CD4-positive, CD25-positive, alpha-beta regulatory T cell (primary cell): ENCODE measurements around the gene HLA-DMA. TPM values are rescaled to one million over a fixed set of nuclear protein-coding genes. Genes with fewer than 3 reads are reported as not detected.
A peak's percentile ranks its signal among the peaks of the same experiment; 100 is the strongest.

Source experiments
- ATAC-seq, 2 donors: fragments of 150-1000 bp; cut with Tn5 transposase; one replicate each; pipeline ENCODE4 v1.10.0; 2021; ENCODE audit warnings: low read depth in 2 of 2, moderate number of reproducible peaks in 2 of 2, moderate library complexity in 1 of 2
- DNase-seq, 3 donors: peaks; one replicate each; pipeline versions ENCODE4 v3.0.0 to v3.0.0-alpha.2; 2012 to 2022; ENCODE audit warnings: mixed read lengths in 1 of 3
- H3K27ac ChIP-seq: one replicate; pipeline ENCODE4 v1.7.0; 2013; ENCODE audit warnings: mild to moderate bottlenecking, low read length; ENCODE audit not compliant: insufficient read depth, poor library complexity, severe bottlenecking
- H3K27me3 ChIP-seq: one replicate; pipeline ENCODE4 v1.7.0; 2013; ENCODE audit warnings: low read length; ENCODE audit not compliant: control insufficient read depth, insufficient read depth
- H3K36me3 ChIP-seq: one replicate; pipeline ENCODE4 v1.7.0; 2013; ENCODE audit warnings: mild to moderate bottlenecking, low read length, moderate library complexity; ENCODE audit not compliant: control insufficient read depth, insufficient read depth
- H3K4me1 ChIP-seq: 2 replicates; pipeline ENCODE4 v1.7.0; 2013; ENCODE audit warnings: mild to moderate bottlenecking, low read length; ENCODE audit not compliant: insufficient read depth, control insufficient read depth, poor library complexity, severe bottlenecking
- H3K4me3 ChIP-seq: one replicate; pipeline ENCODE4 v1.7.0; 2013; ENCODE audit warnings: low read depth, mild to moderate bottlenecking, low read length, moderate library complexity
- H3K9me3 ChIP-seq, 2 experiments: 1 replicate in 1 of 2; 2 replicates in 1 of 2; pipeline ENCODE4 v1.7.0; 2013; ENCODE audit warnings: low read length in 2 of 2, mild to moderate bottlenecking in 1 of 2, moderate library complexity in 1 of 2; ENCODE audit not compliant: control insufficient read depth in 2 of 2
- H3K27ac Mint-ChIP-seq, 3 donors: one replicate each; pipeline ENCODE4 v1.8.0; 2020 to 2022; ENCODE audit warnings: mild to moderate bottlenecking in 3 of 3, mixed read lengths in 3 of 3, moderate library complexity in 2 of 3
- H3K27me3 Mint-ChIP-seq: one replicate; pipeline ENCODE4 v1.8.0; 2022; ENCODE audit warnings: mild to moderate bottlenecking, mixed read lengths
- H3K36me3 Mint-ChIP-seq: one replicate; pipeline ENCODE4 v1.8.0; 2020; ENCODE audit warnings: mixed read lengths
- H3K4me1 Mint-ChIP-seq, 4 donors: one replicate each; pipeline ENCODE4 v1.8.0; 2020 to 2022; ENCODE audit warnings: mixed read lengths in 4 of 4, mild to moderate bottlenecking in 1 of 4
- H3K4me3 Mint-ChIP-seq, 4 donors: one replicate each; pipeline ENCODE4 v1.8.0; 2020 to 2022; ENCODE audit warnings: mild to moderate bottlenecking in 4 of 4, mixed read lengths in 4 of 4, moderate library complexity in 3 of 4
- H3K9me3 Mint-ChIP-seq, 7 donors: one replicate each; pipeline ENCODE4 v1.8.0; 2020 to 2022; ENCODE audit warnings: mixed read lengths in 7 of 7, mild to moderate bottlenecking in 3 of 7, moderate library complexity in 2 of 7
- polyA plus RNA-seq, 4 donors: library from polyadenylated mRNA; unstranded; fragments of 300-500 nt; fragmentation: Illumina TruSeq; gene quantifications; one replicate each; pipeline ENCODE4 v1.2.3, GENCODE V29; 2021
- total RNA-seq: library from RNA; stranded (reverse); gene quantifications from one replicate; pipeline ENCODE4 v1.2.3, GENCODE V29; 2022

Gene HLA-DMA
- total and polyA plus RNA-seq, 5 donors from 2014 or later = 32.3 to 89.3 (median 56.5) TPM

DNA sequence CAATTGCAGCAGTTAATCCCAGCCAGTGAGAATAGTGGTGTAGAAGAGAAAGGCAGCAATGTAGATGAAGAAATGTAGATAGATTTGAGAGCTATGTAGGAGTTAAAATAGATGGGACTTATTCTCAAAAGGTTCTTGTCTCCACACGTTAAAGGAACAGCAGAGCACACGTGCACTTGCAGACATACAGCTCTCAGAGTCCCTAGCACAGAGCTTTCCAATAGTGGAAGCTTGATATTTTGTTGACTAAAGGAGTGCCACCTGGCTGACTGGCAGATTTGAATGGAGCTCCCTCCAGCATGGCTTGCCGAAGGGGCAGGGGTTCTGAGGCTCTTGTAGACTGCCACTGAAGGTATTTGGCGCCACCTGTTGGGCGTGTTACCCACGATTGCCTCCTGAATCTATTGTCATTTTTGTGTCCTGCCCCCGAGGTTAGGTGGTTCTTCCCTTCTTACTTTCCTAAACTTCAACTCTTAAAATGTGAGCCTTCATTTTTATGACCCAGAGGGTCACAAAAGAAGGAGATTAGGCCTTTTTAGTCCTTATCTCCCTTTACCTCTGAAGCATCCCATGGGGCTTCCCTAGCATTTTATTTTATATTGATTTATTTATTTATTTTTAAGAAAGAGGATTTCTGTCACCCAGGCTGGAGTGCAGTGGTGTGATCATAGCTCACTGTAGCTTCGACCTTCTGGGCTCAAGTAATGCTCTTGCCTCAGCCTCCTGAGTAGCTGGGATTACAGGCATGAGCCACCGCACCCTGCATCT, 31.9 kb upstream of the HLA-DMA start:
- Histone ChIP-seq H3K27me3 (no peaks in the 10 kb centered on the region), H3K9me3 (no peaks in the 10 kb centered on the region), H3K36me3 (peaks cover 21% of the 10 kb centered on the region), H3K4me3 (no peak overlapping the region), H3K4me1 (peaks cover 5% of the 10 kb centered on the region), H3K27ac (no peak overlapping the region)
- Mint-ChIP-seq H3K27me3 (peaks cover 6% of the 10 kb centered on the region), H3K4me3 (peak overlapping the region in 1 of 4 donors; percentile 5), H3K27ac (peak overlapping the region in 1 of 3 donors; percentile 90), H3K9me3 (no peaks in the 10 kb centered on the region), H3K36me3 (peaks cover 11% of the 10 kb centered on the region), H3K4me1 (peaks cover 6 to 33% (median 20%) of the 10 kb centered on the region in 4 donors)
- peak; percentile 79 to 91 (median 86) for DNase-seq
- peak; percentile 87 for ATAC-seq

DNA sequence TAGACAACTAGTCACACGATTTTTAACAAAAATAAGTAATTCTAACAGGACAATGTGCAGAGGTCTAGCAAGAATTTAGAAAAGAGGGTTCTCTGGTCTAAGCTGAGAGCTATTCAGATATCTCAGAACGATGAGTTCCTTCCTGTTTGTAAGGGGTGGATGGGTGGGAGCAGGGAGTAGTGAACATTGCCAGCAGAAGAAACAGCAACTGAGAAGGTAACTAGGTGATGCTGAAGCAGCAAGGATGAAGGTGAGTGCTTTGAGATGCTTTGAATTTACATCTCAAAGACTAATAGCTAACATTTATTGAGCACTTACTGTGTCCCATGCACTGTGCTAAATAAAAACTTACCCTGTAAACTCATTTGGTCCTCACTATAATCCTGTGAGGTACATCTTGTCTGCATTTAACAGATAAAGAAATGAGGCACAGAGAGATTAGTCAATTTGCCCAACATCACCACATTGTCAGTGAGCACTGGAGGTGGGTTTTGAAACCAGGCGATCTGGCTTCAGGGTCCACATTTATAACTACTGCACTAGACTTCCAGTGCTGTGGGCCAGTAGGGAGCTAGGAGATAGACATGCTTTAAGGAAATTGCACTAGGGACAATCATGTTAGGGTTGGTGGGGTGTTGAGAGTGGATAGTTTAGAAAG, 31.2 kb upstream of the HLA-DMA start:
- H3K27ac ChIP-seq = no peak overlapping the region
- Mint-ChIP-seq H3K9me3 (no peaks in the 10 kb centered on the region), H3K27ac (peak overlapping the region in 2 of 3 donors; percentile 56 to 90), H3K4me3 (no peak overlapping the region), H3K4me1 (peaks cover 6 to 33% (median 24%) of the 10 kb centered on the region in 4 donors), H3K27me3 (peaks cover 4% of the 10 kb centered on the region), H3K36me3 (peaks cover 14% of the 10 kb centered on the region)
- no peaks in the 10 kb centered on the region for H3K9me3 ChIP-seq
- no peak overlapping the region for H3K4me3 ChIP-seq
- DNase-seq (peak in 1 of 3 donors; percentile 25), ATAC-seq (peak in 1 of 2 donors; percentile 4)
- no peaks in the 10 kb centered on the region for H3K27me3 ChIP-seq
- H3K36me3 ChIP-seq = peaks cover 28% of the 10 kb centered on the region
- peaks cover 5% of the 10 kb centered on the region for H3K4me1 ChIP-seq

DNA sequence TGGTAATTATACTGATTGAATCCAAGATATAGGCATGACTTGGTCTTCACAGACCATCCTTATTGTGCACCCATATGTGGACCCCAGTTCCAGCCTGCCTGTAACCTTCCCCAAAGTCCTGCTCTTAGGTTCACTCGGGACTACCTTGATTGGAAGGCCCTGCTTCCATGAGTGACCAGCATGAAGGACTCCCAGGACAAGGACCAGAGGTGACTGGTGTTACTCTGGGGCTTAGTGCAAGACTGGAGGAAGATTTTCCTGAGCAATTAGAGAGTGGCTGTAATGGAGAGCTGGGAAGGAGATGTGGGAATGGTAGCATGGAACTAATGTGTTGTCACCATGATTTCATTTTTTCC, 30.6 kb upstream of the HLA-DMA start:
- peak overlapping the region; percentile 41 for H3K27ac ChIP-seq

DNA sequence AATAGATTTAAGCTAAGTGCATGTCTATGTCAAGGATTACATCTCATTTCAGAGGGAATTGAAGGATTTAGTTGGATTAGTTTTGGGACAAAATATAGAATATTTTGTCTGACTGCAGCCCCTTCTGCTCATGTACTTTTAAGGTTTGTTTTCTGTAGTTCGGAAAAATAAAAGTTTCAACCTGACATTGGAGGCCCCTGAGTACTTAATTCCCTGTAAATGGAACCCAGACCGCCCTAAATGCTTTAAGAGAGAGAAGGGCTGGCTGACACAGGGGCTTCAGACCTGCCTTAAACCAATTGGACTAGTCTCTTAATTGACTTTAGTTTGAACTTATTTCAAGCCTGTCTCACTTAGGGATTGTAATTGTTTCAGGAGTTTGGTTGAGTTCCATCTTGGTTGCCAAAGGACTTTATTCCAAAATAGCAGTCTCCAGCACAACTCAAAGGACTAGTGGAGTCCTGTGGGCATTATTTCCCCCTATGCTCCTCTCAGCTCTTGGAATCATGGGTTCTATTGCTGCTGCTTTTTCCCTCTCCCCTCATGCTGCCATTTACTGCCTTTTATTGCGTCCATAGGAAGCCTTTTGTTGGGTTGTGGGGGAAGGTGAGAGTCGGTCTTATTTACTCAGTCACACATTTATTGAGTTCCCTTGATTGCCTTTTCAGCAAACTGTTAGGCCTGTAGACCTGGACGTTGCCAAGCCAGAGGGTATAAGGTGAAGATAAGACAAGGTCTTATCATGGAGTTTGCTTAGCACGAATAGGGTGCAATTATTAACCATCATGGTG, 30.0 kb upstream of the HLA-DMA start:
- Mint-ChIP-seq H3K27ac (peak overlapping the region in 1 of 3 donors; percentile 56), H3K4me1 (peaks cover 6 to 43% (median 31%) of the 10 kb centered on the region in 4 donors), H3K4me3 (no peak overlapping the region), H3K27me3 (peaks cover 4% of the 10 kb centered on the region), H3K36me3 (peaks cover 26% of the 10 kb centered on the region), H3K9me3 (no peaks in the 10 kb centered on the region)
- DNase-seq = no peak
- H3K27me3 ChIP-seq = no peaks in the 10 kb centered on the region
- H3K9me3 ChIP-seq = no peaks in the 10 kb centered on the region
- peaks cover 5% of the 10 kb centered on the region for H3K4me1 ChIP-seq
- peaks cover 40% of the 10 kb centered on the region for H3K36me3 ChIP-seq
- ATAC-seq = no peak
- H3K27ac ChIP-seq = peak overlapping the region; percentile 41
- no peak overlapping the region for H3K4me3 ChIP-seq

More for the DNA sequence above, 30.6 kb upstream of the HLA-DMA start:
- Mint-ChIP-seq H3K4me1 (peaks cover 6 to 38% (median 28%) of the 10 kb centered on the region in 4 donors), H3K9me3 (no peaks in the 10 kb centered on the region), H3K27me3 (peaks cover 4% of the 10 kb centered on the region), H3K36me3 (peaks cover 20% of the 10 kb centered on the region), H3K4me3 (no peak overlapping the region), H3K27ac (peak overlapping the region in 1 of 3 donors; percentile 56)
- ATAC-seq (no peak), DNase-seq (no peak)
- Histone ChIP-seq H3K27me3 (no peaks in the 10 kb centered on the region), H3K4me1 (peaks cover 5% of the 10 kb centered on the region), H3K9me3 (no peaks in the 10 kb centered on the region), H3K4me3 (no peak overlapping the region), H3K36me3 (peaks cover 34% of the 10 kb centered on the region)

DNA sequence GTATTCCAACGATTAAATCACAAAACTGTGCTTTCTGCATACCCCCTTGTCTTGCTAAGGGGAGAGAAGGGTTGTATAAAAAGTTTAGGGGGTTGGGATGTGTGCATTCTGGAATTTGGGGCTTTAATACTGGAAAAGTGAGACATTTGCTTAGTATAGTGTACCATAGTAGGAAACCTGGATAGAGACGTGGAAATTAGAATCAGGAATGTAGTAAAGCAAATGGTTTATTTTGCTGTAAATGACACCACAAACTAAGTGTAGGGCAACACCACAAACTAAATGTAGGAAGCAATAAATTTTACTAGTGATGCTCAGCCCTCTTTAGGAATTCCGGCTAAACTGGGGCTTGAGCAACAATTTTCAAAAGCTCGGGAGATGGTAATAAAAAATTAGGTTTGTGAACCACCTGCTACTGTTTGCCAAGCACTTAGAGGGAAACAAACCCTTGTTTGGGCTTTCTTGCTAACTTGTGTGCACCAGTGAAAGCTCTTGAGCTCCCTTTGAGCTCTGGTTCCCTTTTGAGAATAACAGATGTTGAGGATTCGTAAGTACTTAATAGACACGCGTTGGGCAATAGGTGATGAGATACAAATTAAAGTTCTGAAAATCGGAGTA, 29.3 kb upstream of the HLA-DMA start:
- H3K9me3 Mint-ChIP-seq = no peaks in the 10 kb centered on the region
- H3K4me3 Mint-ChIP-seq = peak overlapping the region in 1 of 4 donors; percentile 37
- Histone ChIP-seq H3K4me3 (no peak overlapping the region), H3K9me3 (no peaks in the 10 kb centered on the region), H3K4me1 (peaks cover 10% of the 10 kb centered on the region), H3K27ac (no peak overlapping the region), H3K36me3 (peaks cover 47% of the 10 kb centered on the region), H3K27me3 (no peaks in the 10 kb centered on the region)
- peaks cover 1% of the 10 kb centered on the region for H3K27me3 Mint-ChIP-seq
- H3K4me1 Mint-ChIP-seq = peaks cover 6 to 50% (median 38%) of the 10 kb centered on the region in 4 donors
- H3K36me3 Mint-ChIP-seq = peaks cover 33% of the 10 kb centered on the region
- DNase-seq (peak in 1 of 3 donors; percentile 20), ATAC-seq (no peak)
- H3K27ac Mint-ChIP-seq = peak overlapping the region in 1 of 3 donors; percentile 91

DNA sequence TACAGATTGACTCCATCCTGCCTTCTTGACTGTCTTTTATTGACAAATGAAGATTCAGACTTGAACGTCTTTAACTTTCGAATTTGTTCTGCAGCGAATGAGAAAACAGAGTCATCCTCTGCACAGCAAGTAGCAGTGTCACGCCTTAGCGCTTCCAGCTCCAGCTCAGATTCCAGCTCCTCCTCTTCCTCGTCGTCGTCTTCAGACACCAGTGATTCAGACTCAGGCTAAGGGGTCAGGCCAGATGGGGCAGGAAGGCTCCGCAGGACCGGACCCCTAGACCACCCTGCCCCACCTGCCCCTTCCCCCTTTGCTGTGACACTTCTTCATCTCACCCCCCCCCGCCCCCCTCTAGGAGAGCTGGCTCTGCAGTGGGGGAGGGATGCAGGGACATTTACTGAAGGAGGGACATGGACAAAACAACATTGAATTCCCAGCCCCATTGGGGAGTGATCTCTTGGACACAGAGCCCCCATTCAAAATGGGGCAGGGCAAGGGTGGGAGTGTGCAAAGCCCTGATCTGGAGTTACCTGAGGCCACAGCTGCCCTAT, 27.7 kb upstream of the HLA-DMA start:
- peaks cover 6 to 65% (median 52%) of the 10 kb centered on the region in 4 donors for H3K4me1 Mint-ChIP-seq
- DNase-seq = no peak
- Histone ChIP-seq H3K27me3 (no peaks in the 10 kb centered on the region), H3K4me3 (no peak overlapping the region), H3K9me3 (no peaks in the 10 kb centered on the region), H3K27ac (no peak overlapping the region), H3K36me3 (peaks cover 63% of the 10 kb centered on the region), H3K4me1 (peaks cover 25% of the 10 kb centered on the region)
- H3K9me3 Mint-ChIP-seq = no peaks in the 10 kb centered on the region
- ATAC-seq = no peak
- H3K36me3 Mint-ChIP-seq = peaks cover 48% of the 10 kb centered on the region
- H3K4me3 Mint-ChIP-seq = no peak overlapping the region
- H3K27me3 Mint-ChIP-seq = no peaks in the 10 kb centered on the region
- no peak overlapping the region for H3K27ac Mint-ChIP-seq
